GM23248 (cell line): ENCODE results near the gene ZSCAN20.

Experiments
- EZH2 ChIP-seq: fragments of 200-600 bp; sonication (generic); IDR thresholded peaks from 2 replicates; pipeline ENCODE4 v1.6.1; 2018; ENCODE audit warnings: antibody characterized with exemption, mild to moderate bottlenecking; ENCODE audit not compliant: insufficient read depth, poor library complexity, severe bottlenecking
- EZH2phosphoT487 ChIP-seq: fragments of 200-600 bp; sonication (generic); IDR thresholded peaks from 2 replicates; pipeline ENCODE4 v1.6.1; 2018; ENCODE audit warnings: antibody characterized with exemption, moderate library complexity, mild to moderate bottlenecking, low read depth; ENCODE audit not compliant: insufficient read depth

GRCh38 chr1:33462405-33463164, 9.9 kb upstream of the ZSCAN20 start:
- TF ChIP-seq EZH2 (no peak), EZH2phosphoT487 (no peak)
